GM12878 (cell line): ENCODE measurements around the gene PHLPP1. TPM values are rescaled to one million over a fixed set of nuclear protein-coding genes. Genes with fewer than 3 reads are reported as not detected.

ENCODE experiments used
- ATAC-seq: fragments of 200-7000 bp; cut with Tn5 transposase; 3 replicates; pipeline ENCODE4 v1.9.1; 2020; ENCODE audit warnings: mild to moderate bottlenecking, moderate library complexity
- BruUV-seq: library from RNA; stranded (reverse); fragments of 400-500 nt; replicated peaks from 2 replicates; lab custom pipeline; 2021; lab: Mats Ljungman, UMichigan
- CTCF ChIA-PET: fragments of 300-600 bp; sonication (Branson Sonifier 250); formaldehyde crosslinking; extraction: SDS; loops from one replicate; lab custom pipeline; 2021; ENCODE audit warnings: inconsistent platforms; lab: Yijun Ruan, JAX
- POLR2A ChIA-PET: fragments of 350-600 bp; formaldehyde crosslinking; extraction: SDS; loops from one replicate; lab custom pipeline; 2021; ENCODE audit warnings: inconsistent platforms; lab: Charles Lee
- RAD21 ChIA-PET: fragments of 300-600 bp; sonication (Branson Sonifier 250); formaldehyde crosslinking; loops from one replicate; lab custom pipeline; 2023; ENCODE audit warnings: antibody characterized with exemption; ENCODE audit not compliant: unreplicated experiment; lab: Charles Lee
- SMC1A ChIA-PET: fragments of 300-600 bp; sonication (Branson Sonifier 250); formaldehyde crosslinking; loops from one replicate; lab custom pipeline; 2023; ENCODE audit not compliant: unreplicated experiment, uncharacterized antibody; lab: Charles Lee
- DNase-seq: peaks from one replicate; pipeline ENCODE4 v3.0.0-alpha.2; 2011; ENCODE audit warnings: low read depth, low spot score
- FAIRE-seq: peaks from 3 replicates; lab custom pipeline; 2011; peaks lifted over from hg19 to GRCh38; lab: Jason Lieb, UNC
- H2AFZ ChIP-seq: 2 replicates; pipeline ENCODE4 v1.6.0; 2011; ENCODE audit warnings: low read depth, low read length, control low read depth; ENCODE audit not compliant: control insufficient read depth
- H3K27ac ChIP-seq: 2 replicates; pipeline ENCODE4 v1.5.1; 2011; ENCODE audit warnings: control low read depth; ENCODE audit not compliant: control insufficient read depth, insufficient read depth
- H3K27me3 ChIP-seq, 2 experiments: replicated peaks in 1 of 2; 2 replicates each; pipeline versions ENCODE4 v1.6.0 to v1.6.1; 2011; ENCODE audit warnings: low read length in 1 of 2; ENCODE audit not compliant: control insufficient read depth in 2 of 2, insufficient read depth in 2 of 2
- H3K36me3 ChIP-seq, 2 experiments: 2 replicates each; pipeline ENCODE4 v1.5.1; 2011; ENCODE audit warnings: low read length in 1 of 2; ENCODE audit not compliant: control insufficient read depth in 2 of 2, insufficient read depth in 2 of 2
- H3K4me1 ChIP-seq: 2 replicates; pipeline ENCODE4 v1.6.1; 2011; ENCODE audit warnings: mild to moderate bottlenecking, low read length, moderate library complexity, mixed read lengths; ENCODE audit not compliant: control insufficient read depth, insufficient read depth
- H3K4me2 ChIP-seq: 2 replicates; pipeline ENCODE4 v1.6.0; 2011; ENCODE audit warnings: control low read depth; ENCODE audit not compliant: control insufficient read depth, insufficient read depth
- H3K4me3 ChIP-seq: fragments of 200-600 bp; sonication (generic); 2 replicates; pipeline ENCODE4 v1.5.1; 2016
- H3K79me2 ChIP-seq: 2 replicates; pipeline ENCODE4 v1.6.0; 2011; ENCODE audit warnings: low read length; ENCODE audit not compliant: control insufficient read depth, insufficient read depth
- H3K9ac ChIP-seq: 2 replicates; pipeline ENCODE4 v1.8.0; 2011; ENCODE audit warnings: low read length, control low read depth, mixed read lengths; ENCODE audit not compliant: control insufficient read depth, insufficient read depth
- H3K9me3 ChIP-seq: replicated peaks from 3 replicates; pipeline ENCODE4 v1.5.1; 2011; ENCODE audit warnings: mild to moderate bottlenecking, low read length; ENCODE audit not compliant: control insufficient read depth, insufficient read depth
- H4K20me1 ChIP-seq: 2 replicates; pipeline ENCODE4 v1.6.0; 2011; ENCODE audit not compliant: control insufficient read depth, insufficient read depth
- BHLHE40 ChIP-seq, 2 experiments: fragments of 450-650 bp in 1 of 2; IDR thresholded peaks; 2 replicates each; pipeline ENCODE4 v1.6.1; 2011 to 2017; ENCODE audit warnings: low read depth in 2 of 2, borderline replicate concordance in 1 of 2, improper control_type of control experiment in 1 of 2, low read length in 1 of 2, mild to moderate bottlenecking in 1 of 2
- CHD4 ChIP-seq: fragments of 200-600 bp; sonication (generic); IDR thresholded peaks from 2 replicates; pipeline ENCODE4 v1.6.1; 2016; ENCODE audit warnings: mild to moderate bottlenecking
- JUNB ChIP-seq: IDR thresholded peaks from 2 replicates; pipeline ENCODE4 v1.6.1; 2016; ENCODE audit warnings: antibody characterized with exemption, mild to moderate bottlenecking
- MEF2B ChIP-seq: fragments of 450-650 bp; IDR thresholded peaks from 2 replicates; pipeline ENCODE4 v1.6.1; 2018; ENCODE audit warnings: mild to moderate bottlenecking, moderate library complexity; ENCODE audit not compliant: partially characterized antibody, poor library complexity, severe bottlenecking
- MLLT1 ChIP-seq: fragments of 450-650 bp; IDR thresholded peaks from 2 replicates; pipeline ENCODE4 v1.6.1; 2016; ENCODE audit warnings: mild to moderate bottlenecking
- SMAD1 ChIP-seq: fragments of 450-650 bp; IDR thresholded peaks from 2 replicates; pipeline ENCODE4 v1.6.1; 2018; ENCODE audit warnings: mild to moderate bottlenecking, low read depth; ENCODE audit not compliant: partially characterized antibody
- USF1 ChIP-seq: IDR thresholded peaks from 2 replicates; pipeline ENCODE4 v1.6.1; 2011; ENCODE audit warnings: borderline replicate concordance, low read depth, mild to moderate bottlenecking, moderate library complexity, mixed read lengths, low read length; ENCODE audit not compliant: insufficient read depth; ENCODE audit errors: extremely low read length
- ZBTB11 ChIP-seq: fragments of 450-650 bp; formaldehyde crosslinking; IDR thresholded peaks from 2 replicates; pipeline ENCODE4 v1.5.0; 2022; ENCODE audit warnings: mild to moderate bottlenecking, missing genetic modification characterization
- ZNF622 ChIP-seq: fragments of 450-650 bp; IDR thresholded peaks from 2 replicates; pipeline ENCODE4 v1.6.1; 2017; ENCODE audit warnings: mild to moderate bottlenecking, inconsistent platforms
- WGBS: methylation state at CpG from one replicate; pipeline ENCODE4 v1.1.6; 2016; ENCODE audit warnings: low lambda C conversion rate; ENCODE audit not compliant: insufficient replicate concordance, insufficient coverage; ENCODE audit errors: missing lambda C conversion rate; 5-methylcytosine and 5-hydroxymethylcytosine counted together
- in situ Hi-C: fragments of 300-500 bp; cut with MboI; formaldehyde crosslinking; loops from 9 replicates; pipeline ENCODE4 v1.14.3; 2018; ENCODE audit warnings: mixed read lengths
- intact Hi-C: fragments of 100-400 bp; cut with micrococcal nuclease; formaldehyde crosslinking; loops from one replicate; pipeline ENCODE4 v1.14.2; 2022; ENCODE audit not compliant: unreplicated experiment
- polyA plus RNA-seq, 11 experiments: library from polyadenylated mRNA; depleted of rRNA in 4 of 11; unstranded in 6 of 11; stranded (reverse) in 5 of 11; fragments of >200 nt; fragmentation: Nextera tagmentation in 4 of 11; fragmentation: Illumina TruSeq in 1 of 11; extraction: Ambion mirVana in 4 of 11; extraction: Trizol in 1 of 11; gene quantifications; 1 replicate in 1 of 11; 2 replicates in 10 of 11; pipeline versions ENCODE4 v1.2.1 to v1.2.3, GENCODE V29; 2011 to 2016; ENCODE audit warnings: inconsistent platforms in 2 of 11, missing spikeins in 2 of 11, low read depth in 1 of 11
- total RNA-seq, 4 experiments: library from RNA; depleted of rRNA in 3 of 4; stranded (reverse); fragments of >200 nt in 3 of 4; fragmentation: Illumina TruSeq in 1 of 4; extraction: Trizol in 1 of 4; gene quantifications; 2 replicates each; pipeline versions ENCODE4 v1.2.1 to v1.2.3, GENCODE V29; 2013 to 2021

PHLPP1 gene
- total and polyA plus RNA-seq, 10 of the 15 experiments (the other 5 are each of a cell fraction or from before 2014, with no cell fraction given): 0.42 to 7.0 (median 1.9) TPM

- no peaks in the 10 kb centered on the region for H3K36me3 ChIP-seq
- H3K9me3 ChIP-seq: no peaks in the 10 kb centered on the region; the same call in 2 of the 3 replicates
- H3K27me3 ChIP-seq: no peaks in the 10 kb centered on the region
- POLR2A ChIA-PET: no interaction called here
- in situ Hi-C loops (no loop called here), intact Hi-C loops (no loop called here)
- no peaks in the 10 kb centered on the region for H4K20me1 ChIP-seq
- no peak for FAIRE-seq
- H3K27ac ChIP-seq: no peak overlapping the region
- RAD21 ChIA-PET: no interaction called here
- no peak for DNase-seq
- H3K9ac ChIP-seq: no peak overlapping the region
- H2AFZ ChIP-seq: no peak overlapping the region
- CTCF ChIA-PET: no interaction called here
- H3K4me3 ChIP-seq: no peak overlapping the region
- no peak for ATAC-seq
- no peak for TF ChIP-seq SMAD1
- no peak for TF ChIP-seq MLLT1
- TF ChIP-seq MEF2B: no peak
- TF ChIP-seq CHD4: no peak
- TF ChIP-seq JUNB: no peak
- 75% methylated on average over 4 of the region's 4 CpGs for whole genome bisulfite sequencing
- SMC1A ChIA-PET: interaction anchor here (1.5 kb wide), 1 partner anchor 112 kb away, joined by 4 read pairs; no protein-coding TSS in a partner anchor
- no peak overlapping the region for H3K4me2 ChIP-seq
- no TSS peak for BruUV-seq
- no peaks in the 10 kb centered on the region for H3K79me2 ChIP-seq
- H3K4me1 ChIP-seq: peaks cover 9% of the 10 kb centered on the region
These were observed 131.7 kb downstream of the PHLPP1 start for GRCh38 chr18:62847081-62847480.

- H3K9me3 ChIP-seq: no peaks in the 10 kb centered on the region
- in situ Hi-C loops (no loop called here), intact Hi-C loops (no loop called here)
- no peak for FAIRE-seq
- no peaks in the 10 kb centered on the region for H3K27me3 ChIP-seq
- RAD21 ChIA-PET: no interaction called here
- no peak overlapping the region for H3K4me3 ChIP-seq
- BruUV-seq: no TSS peak
- ATAC-seq: no peak
- H3K4me2 ChIP-seq: no peak overlapping the region
- no peak overlapping the region for H2AFZ ChIP-seq
- WGBS: 85% methylated on average over 1 of the region's 1 CpG
- H3K79me2 ChIP-seq: no peaks in the 10 kb centered on the region
- H3K9ac ChIP-seq: no peak overlapping the region
- DNase-seq: no peak
- H3K36me3 ChIP-seq: no peaks in the 10 kb centered on the region
- peaks cover 9% of the 10 kb centered on the region for H3K4me1 ChIP-seq
- POLR2A ChIA-PET: interaction anchor here (0.7 kb wide), 1 partner anchor 21 kb away, joined by 10 read pairs; no protein-coding TSS in a partner anchor
- H3K27ac ChIP-seq: no peak overlapping the region
- CTCF ChIA-PET: no interaction called here
- SMC1A ChIA-PET: no interaction called here
- no peaks in the 10 kb centered on the region for H4K20me1 ChIP-seq
- TF ChIP-seq ZBTB11 (CRISPR knock-in tag) (no peak), USF1 (no peak), ZNF622 (no peak), BHLHE40 (IDR thresholded peaks at IDR 0.05; ENCODE audit: borderline replicate concordance in 1 of 2, low read depth in 2 of 2, low read length in 1 of 2) (no peak)
These were observed 133.6 kb downstream of the PHLPP1 start for GRCh38 chr18:62848946-62849345.
